ENCODE measurements around the gene ARX. TPM values are rescaled to one million over a fixed set of nuclear protein-coding genes. Genes with fewer than 3 reads are reported as not detected.

ARX gene
- total and polyA plus RNA-seq, 2 of the 8 experiments (the other 6 are each of a cell fraction or from before 2014, with no cell fraction given), result not detected

- TF ChIP-seq PHF8 (conservative IDR thresholded peaks at IDR 0.05; ENCODE audit: low read depth, low read length), result no peak
- TF ChIP-seq TAF1 (IDR thresholded peaks at IDR 0.05; ENCODE audit: low read depth, low read length), result no peak
- TF ChIP-seq EGR1 (IDR thresholded peaks at IDR 0.05; ENCODE audit: borderline replicate concordance, low read depth, low read length), result no peak
Observed at GRCh38 chrX:24985120-24985519, 30.6 kb downstream of the ARX start (continued).
